ENCODE data around the gene GPATCH2.

DNA sequence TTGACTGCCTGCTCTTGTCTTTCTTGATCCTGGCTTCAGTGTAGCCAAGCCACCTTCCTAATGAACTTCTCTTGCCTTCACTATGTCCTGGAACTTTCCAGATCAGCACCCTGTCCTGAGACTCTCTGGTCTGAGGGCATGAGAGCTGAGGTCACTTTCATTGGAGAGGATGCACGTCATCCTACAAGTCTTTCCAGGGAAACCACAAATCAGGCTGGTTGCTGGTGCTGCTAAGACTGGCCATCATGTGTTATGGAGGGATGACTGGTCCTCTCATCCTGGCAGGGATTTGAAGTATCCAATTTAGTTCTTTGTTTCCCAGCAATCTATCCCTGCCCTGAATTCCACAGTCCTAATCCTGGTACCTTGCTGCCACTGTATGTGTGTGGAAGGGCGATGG lies 228.6 kb downstream of the GPATCH2 start:
- no peak for TF ChIP-seq POLR2A (IDR thresholded peaks at IDR 0.05)
- TF ChIP-seq, protein P1, sequence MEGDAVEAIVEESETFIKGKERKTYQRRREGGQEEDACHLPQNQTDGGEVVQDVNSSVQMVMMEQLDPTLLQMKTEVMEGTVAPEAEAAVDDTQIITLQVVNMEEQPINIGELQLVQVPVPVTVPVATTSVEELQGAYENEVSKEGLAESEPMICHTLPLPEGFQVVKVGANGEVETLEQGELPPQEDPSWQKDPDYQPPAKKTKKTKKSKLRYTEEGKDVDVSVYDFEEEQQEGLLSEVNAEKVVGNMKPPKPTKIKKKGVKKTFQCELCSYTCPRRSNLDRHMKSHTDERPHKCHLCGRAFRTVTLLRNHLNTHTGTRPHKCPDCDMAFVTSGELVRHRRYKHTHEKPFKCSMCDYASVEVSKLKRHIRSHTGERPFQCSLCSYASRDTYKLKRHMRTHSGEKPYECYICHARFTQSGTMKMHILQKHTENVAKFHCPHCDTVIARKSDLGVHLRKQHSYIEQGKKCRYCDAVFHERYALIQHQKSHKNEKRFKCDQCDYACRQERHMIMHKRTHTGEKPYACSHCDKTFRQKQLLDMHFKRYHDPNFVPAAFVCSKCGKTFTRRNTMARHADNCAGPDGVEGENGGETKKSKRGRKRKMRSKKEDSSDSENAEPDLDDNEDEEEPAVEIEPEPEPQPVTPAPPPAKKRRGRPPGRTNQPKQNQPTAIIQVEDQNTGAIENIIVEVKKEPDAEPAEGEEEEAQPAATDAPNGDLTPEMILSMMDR (IDR thresholded peaks at IDR 0.05): no peak

All from esophagus squamous epithelium (tissue), 4 donors.